ENCODE results near the gene TDG. TPM values are rescaled to one million over a fixed set of nuclear protein-coding genes. Genes with fewer than 3 reads are reported as not detected.
A peak's percentile ranks its signal among the peaks of the same experiment; 100 is the strongest.

The TDG gene
- total RNA-seq, 2 experiments from 2014 or later: 37.4 to 37.5 TPM

- ATAC-seq (no peak), DNase-seq (no peak)
- Mint-ChIP-seq H3K4me1 (ENCODE audit: low read depth) (peaks cover 38% of the 10 kb centered on the region), H3K36me3 (ENCODE audit: low read depth) (peaks cover 32% of the 10 kb centered on the region), H3K4me3 (peak overlapping the region; percentile 90), H3K9me3 (no peaks in the 10 kb centered on the region), H3K27ac (peak overlapping the region; percentile 98), H3K27me3 (no peaks in the 10 kb centered on the region)
- POLR2A ChIA-PET: interaction anchor here (0.7 to 5.7 kb wide), 8 partner anchors 8 to 58 kb away, joined by 3 to 76 read pairs (median 14); partner anchors contain the start of gene HSP90B1
- CTCF ChIA-PET: interaction anchor here (0.9 to 1.7 kb wide), 5 partner anchors 8 to 144 kb away, joined by 3 to 9 read pairs (median 5); a partner anchor contains a TSS
- TF ChIP-seq CTCF (IDR thresholded peaks at IDR 0.05): no peak
- intact Hi-C loops (cut with micrococcal nuclease): loop anchor here (1.0 to 5.0 kb wide), 3 partner anchors 8 to 83 kb away; a partner anchor contains a TSS
These were observed 867 bp upstream of the TDG start for GRCh38 chr12:103964805-103965204.

GRCh38 chr12:103965255-103965589, 450 bp upstream of the TDG start:
- ChIA-PET POLR2A (interaction anchor here (0.8 to 5.7 kb wide), 11 partner anchors 9 to 323 kb away, joined by 3 to 76 read pairs (median 8); partner anchors contain the start of genes HSP90B1 and NFYB), CTCF (interaction anchor here (0.9 to 2.2 kb wide), 6 partner anchors 8 to 144 kb away, joined by 3 to 9 read pairs (median 5); a partner anchor contains a TSS)
- peak overlapping the region; percentile 98 for H3K27ac Mint-ChIP-seq
- H3K4me1 Mint-ChIP-seq (ENCODE audit: low read depth): peaks cover 38% of the 10 kb centered on the region
- ATAC-seq (no peak), DNase-seq (no peak)
- H3K9me3 Mint-ChIP-seq: no peaks in the 10 kb centered on the region
- H3K36me3 Mint-ChIP-seq (ENCODE audit: low read depth): peaks cover 32% of the 10 kb centered on the region
- H3K4me3 Mint-ChIP-seq: peak overlapping the region; percentile 90
- intact Hi-C loops (cut with micrococcal nuclease): loop anchor here (1.0 to 5.0 kb wide), 3 partner anchors 8 to 83 kb away; a partner anchor contains a TSS
- TF ChIP-seq CTCF (IDR thresholded peaks at IDR 0.05): no peak
- no peaks in the 10 kb centered on the region for H3K27me3 Mint-ChIP-seq

- ATAC-seq (no peak), DNase-seq (no peak)
- no peak for TF ChIP-seq CTCF (IDR thresholded peaks at IDR 0.05)
- Mint-ChIP-seq H3K27ac (peak overlapping the region; percentile 98), H3K27me3 (no peaks in the 10 kb centered on the region), H3K9me3 (no peaks in the 10 kb centered on the region), H3K4me3 (peak overlapping the region; percentile 90), H3K4me1 (ENCODE audit: low read depth) (peaks cover 47% of the 10 kb centered on the region), H3K36me3 (ENCODE audit: low read depth) (peaks cover 36% of the 10 kb centered on the region)
- CTCF ChIA-PET: interaction anchor here (1.0 to 2.2 kb wide), 10 partner anchors 11 to 143 kb away, joined by 3 to 8 read pairs (median 4); a partner anchor contains a TSS
- POLR2A ChIA-PET: interaction anchor here (1.1 to 5.7 kb wide), 12 partner anchors 9 to 322 kb away, joined by 3 to 76 read pairs (median 7); partner anchors contain the start of genes HCFC2, HSP90B1 and NFYB
- intact Hi-C loops (cut with micrococcal nuclease): loop anchor here (5.0 kb wide), 2 partner anchors 39 to 84 kb away; no protein-coding TSS in a partner anchor
These were observed 1.1 kb downstream of the TDG start for GRCh38 chr12:103966736-103967135.

- intact Hi-C loops (cut with micrococcal nuclease): loop anchor here (5.0 kb wide), 2 partner anchors 42 to 87 kb away; no protein-coding TSS in a partner anchor
- peaks cover 50% of the 10 kb centered on the region for H3K4me1 Mint-ChIP-seq (ENCODE audit: low read depth)
- H3K27ac Mint-ChIP-seq: peak overlapping the region; percentile 35
- H3K9me3 Mint-ChIP-seq: no peaks in the 10 kb centered on the region
- DNase-seq (no peak), ATAC-seq (no peak)
- ChIA-PET POLR2A (interaction anchor here (1.3 kb wide), 1 partner anchor 13 kb away, joined by 5 read pairs; no protein-coding TSS in a partner anchor), CTCF (interaction anchor here (1.3 kb wide), 2 partner anchors 67 to 140 kb away, joined by 3 to 7 read pairs; no protein-coding TSS in a partner anchor)
- peaks cover 38% of the 10 kb centered on the region for H3K36me3 Mint-ChIP-seq (ENCODE audit: low read depth)
- no peaks in the 10 kb centered on the region for H3K27me3 Mint-ChIP-seq
- no peak overlapping the region for H3K4me3 Mint-ChIP-seq
- no peak for TF ChIP-seq CTCF (IDR thresholded peaks at IDR 0.05)
These were observed 3.7 kb downstream of the TDG start for GRCh38 chr12:103969391-103969790.

- no peak for DNase-seq
- Mint-ChIP-seq H3K36me3 (ENCODE audit: low read depth) (peaks cover 36% of the 10 kb centered on the region), H3K4me1 (ENCODE audit: low read depth) (peaks cover 43% of the 10 kb centered on the region), H3K27me3 (no peaks in the 10 kb centered on the region), H3K9me3 (no peaks in the 10 kb centered on the region), H3K4me3 (no peak overlapping the region), H3K27ac (no peak overlapping the region)
- no peak for TF ChIP-seq CTCF (IDR thresholded peaks at IDR 0.05)
- intact Hi-C loops (cut with micrococcal nuclease): no loop called here
- POLR2A ChIA-PET: interaction anchor here (1.4 kb wide), 1 partner anchor 17 kb away, joined by 5 read pairs; a partner anchor contains a TSS
- CTCF ChIA-PET: interaction anchor here (0.9 to 1.9 kb wide), 4 partner anchors 17 to 135 kb away, joined by 3 to 7 read pairs (median 5); a partner anchor contains a TSS
- no peak for ATAC-seq
These were observed 8.2 kb downstream of the TDG start for GRCh38 chr12:103973909-103974308.

All from activated CD8-positive, alpha-beta T cell treated with anti-CD3 and anti-CD28 coated beads for 36 hours (primary cell).